Duodenal mucosa (tissue), 2 donors: ENCODE measurements around the gene PALMD.

Source experiments
- H3K27ac ChIP-seq: one replicate; pipeline ENCODE4 v1.7.0; 2013; ENCODE audit warnings: low read depth, low read length
- H3K27me3 ChIP-seq, 2 donors: one replicate each; pipeline ENCODE4 v1.7.0; 2013; ENCODE audit warnings: low read length in 2 of 2, control low read depth in 1 of 2; ENCODE audit not compliant: insufficient read depth in 2 of 2, control insufficient read depth in 1 of 2
- H3K36me3 ChIP-seq, 2 donors: one replicate each; pipeline ENCODE4 v1.7.0; 2013; ENCODE audit warnings: low read length in 2 of 2, control low read depth in 1 of 2; ENCODE audit not compliant: insufficient read depth in 2 of 2, control insufficient read depth in 1 of 2
- H3K4me1 ChIP-seq, 2 donors: one replicate each; pipeline ENCODE4 v1.7.0; 2013; ENCODE audit warnings: low read length in 2 of 2, control low read depth in 1 of 2; ENCODE audit not compliant: insufficient read depth in 2 of 2, control insufficient read depth in 1 of 2
- H3K4me3 ChIP-seq, 2 donors: one replicate each; pipeline ENCODE4 v1.7.0; 2013; ENCODE audit warnings: low read length in 2 of 2, low read depth in 1 of 2
- H3K9ac ChIP-seq, 2 donors: one replicate each; pipeline ENCODE4 v1.7.0; 2013; ENCODE audit warnings: low read length in 2 of 2, low read depth in 1 of 2
- H3K9me3 ChIP-seq, 2 donors: one replicate each; pipeline ENCODE4 v1.7.0; 2013; ENCODE audit warnings: low read length in 2 of 2, control low read depth in 1 of 2; ENCODE audit not compliant: control insufficient read depth in 1 of 2

Gene PALMD

DNA sequence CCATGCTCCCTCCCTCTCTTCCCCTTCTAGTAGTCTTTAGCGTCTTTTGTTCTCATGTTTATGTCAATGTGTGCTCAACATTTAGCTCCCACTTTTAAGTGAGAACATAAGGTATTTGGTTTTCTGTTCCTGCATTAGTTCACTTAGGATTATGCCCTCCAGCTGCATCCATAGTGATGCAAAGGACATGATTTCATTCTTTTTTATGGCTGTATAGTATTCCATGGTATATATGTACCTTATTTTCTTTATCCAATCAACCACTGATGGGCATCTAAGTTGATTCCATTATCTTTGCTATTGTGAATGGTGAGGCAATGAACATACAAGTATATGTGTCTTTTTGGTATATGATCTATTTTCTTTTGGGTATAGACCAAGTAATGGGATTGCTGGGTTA, 38.3 kb upstream of the PALMD start:
- Histone ChIP-seq H3K4me3 (no peak overlapping the region), H3K9me3 (peaks cover 0 to 6% of the 10 kb centered on the region in 2 donors)

DNA sequence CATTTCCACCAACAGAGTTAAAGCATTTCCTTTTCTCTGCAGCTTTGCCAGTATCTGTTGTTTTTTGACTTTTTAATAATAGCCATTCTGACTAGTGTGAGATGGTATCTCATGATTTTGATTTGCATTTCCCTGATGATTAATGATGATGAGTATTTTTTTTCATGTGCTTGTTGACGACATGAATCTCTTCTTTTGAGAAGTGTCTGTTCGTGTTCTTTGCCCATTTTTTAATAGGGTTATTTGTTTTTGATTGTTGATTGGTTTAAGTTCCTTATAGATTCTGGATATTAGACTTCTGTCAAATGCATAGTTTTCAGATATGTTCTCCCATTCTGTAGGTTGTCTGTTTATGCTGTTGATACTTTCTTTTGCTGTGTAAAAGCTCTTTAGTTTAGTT, 37.9 kb upstream of the PALMD start:
- no peaks in the 10 kb centered on the region for H3K36me3 ChIP-seq
- peaks cover 0 to 6% of the 10 kb centered on the region in 2 donors for H3K9me3 ChIP-seq
- no peak overlapping the region for H3K4me3 ChIP-seq
- H3K27me3 ChIP-seq: no peaks in the 10 kb centered on the region
- no peaks in the 10 kb centered on the region for H3K4me1 ChIP-seq
- H3K9ac ChIP-seq: no peak overlapping the region
- no peak overlapping the region for H3K27ac ChIP-seq

More for the DNA sequence above, 38.3 kb upstream of the PALMD start:
- Histone ChIP-seq H3K27ac (no peak overlapping the region), H3K4me1 (no peaks in the 10 kb centered on the region), H3K27me3 (no peaks in the 10 kb centered on the region), H3K9ac (no peak overlapping the region), H3K36me3 (no peaks in the 10 kb centered on the region)

GRCh38 chr1:99613716-99614115, 32.2 kb upstream of the PALMD start:
- no peak overlapping the region for H3K27ac ChIP-seq
- peaks cover 4 to 7% of the 10 kb centered on the region in 2 donors for H3K4me1 ChIP-seq
- no peaks in the 10 kb centered on the region for H3K36me3 ChIP-seq
- no peak overlapping the region for H3K9ac ChIP-seq
- H3K27me3 ChIP-seq: no peaks in the 10 kb centered on the region
- no peak overlapping the region for H3K4me3 ChIP-seq
- no peaks in the 10 kb centered on the region for H3K9me3 ChIP-seq

DNA sequence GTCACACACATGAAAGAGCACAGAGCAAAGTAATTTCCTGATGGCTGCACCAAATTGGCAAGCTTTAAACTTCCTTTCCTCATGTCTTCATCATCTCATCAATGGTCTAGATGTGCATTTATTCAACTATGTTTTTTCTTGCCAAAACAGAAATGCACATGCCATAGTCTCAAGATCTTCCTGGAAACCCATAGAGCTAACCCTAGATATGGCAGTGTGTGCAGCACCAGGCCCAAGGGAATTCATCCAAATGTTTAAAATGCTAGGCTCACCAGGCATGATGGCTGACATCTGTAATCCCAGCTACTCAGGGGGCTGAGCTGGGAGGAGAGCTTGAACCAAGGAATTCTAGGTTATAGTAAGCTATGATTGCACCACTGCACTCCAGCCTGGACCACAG, 31.2 kb upstream of the PALMD start:
- Histone ChIP-seq H3K4me1 (peaks cover 4 to 7% of the 10 kb centered on the region in 2 donors), H3K4me3 (no peak overlapping the region), H3K27me3 (no peaks in the 10 kb centered on the region), H3K9ac (no peak overlapping the region), H3K36me3 (no peaks in the 10 kb centered on the region), H3K9me3 (no peaks in the 10 kb centered on the region), H3K27ac (no peak overlapping the region)

DNA sequence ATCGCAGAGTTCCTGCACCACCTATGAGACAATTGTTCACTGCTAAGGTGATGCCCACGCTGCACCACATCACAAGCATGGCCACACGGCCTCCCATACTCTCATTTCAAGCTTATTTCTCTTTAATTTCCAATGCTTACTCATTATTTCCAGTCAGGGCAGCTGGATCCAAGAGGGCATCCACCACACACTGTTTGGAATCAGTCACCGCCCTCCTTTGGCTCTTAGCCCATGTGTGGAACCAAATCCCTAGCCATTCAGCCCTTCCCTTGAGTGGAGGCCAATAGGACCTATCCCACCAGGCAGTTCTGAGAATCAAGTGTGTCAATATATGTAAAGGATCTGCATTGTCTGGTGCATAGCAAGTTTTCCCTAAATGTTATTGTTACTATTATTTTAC, 26.3 kb upstream of the PALMD start:
- Histone ChIP-seq H3K9ac (no peak overlapping the region), H3K4me1 (peaks cover 4 to 6% of the 10 kb centered on the region in 2 donors), H3K4me3 (no peak overlapping the region), H3K27me3 (no peaks in the 10 kb centered on the region), H3K36me3 (no peaks in the 10 kb centered on the region), H3K9me3 (no peaks in the 10 kb centered on the region), H3K27ac (no peak overlapping the region)

- no peaks in the 10 kb centered on the region for H3K9me3 ChIP-seq
- H3K27ac ChIP-seq: no peak overlapping the region
- no peak overlapping the region for H3K4me3 ChIP-seq
- no peaks in the 10 kb centered on the region for H3K27me3 ChIP-seq
- H3K4me1 ChIP-seq: no peaks in the 10 kb centered on the region
- no peak overlapping the region for H3K9ac ChIP-seq
- H3K36me3 ChIP-seq: no peaks in the 10 kb centered on the region
Measured at GRCh38 chr1:99621340-99621901, 24.5 kb upstream of the PALMD start.

GRCh38 chr1:99622702-99623347, 23.1 kb upstream of the PALMD start:
- Histone ChIP-seq H3K27ac (no peak overlapping the region), H3K4me1 (no peaks in the 10 kb centered on the region), H3K9me3 (no peaks in the 10 kb centered on the region), H3K4me3 (no peak overlapping the region), H3K27me3 (no peaks in the 10 kb centered on the region), H3K9ac (no peak overlapping the region), H3K36me3 (no peaks in the 10 kb centered on the region)

- Histone ChIP-seq H3K27me3 (no peaks in the 10 kb centered on the region), H3K4me1 (no peaks in the 10 kb centered on the region), H3K27ac (no peak overlapping the region), H3K9ac (no peak overlapping the region), H3K9me3 (no peaks in the 10 kb centered on the region), H3K4me3 (no peak overlapping the region), H3K36me3 (no peaks in the 10 kb centered on the region)
Measured at GRCh38 chr1:99623554-99623953, 22.4 kb upstream of the PALMD start.

- Histone ChIP-seq H3K4me3 (no peak overlapping the region), H3K9me3 (no peaks in the 10 kb centered on the region), H3K9ac (no peak overlapping the region), H3K27me3 (no peaks in the 10 kb centered on the region), H3K36me3 (no peaks in the 10 kb centered on the region), H3K27ac (no peak overlapping the region), H3K4me1 (no peaks in the 10 kb centered on the region)
Measured at GRCh38 chr1:99627615-99628014, 18.3 kb upstream of the PALMD start.

DNA sequence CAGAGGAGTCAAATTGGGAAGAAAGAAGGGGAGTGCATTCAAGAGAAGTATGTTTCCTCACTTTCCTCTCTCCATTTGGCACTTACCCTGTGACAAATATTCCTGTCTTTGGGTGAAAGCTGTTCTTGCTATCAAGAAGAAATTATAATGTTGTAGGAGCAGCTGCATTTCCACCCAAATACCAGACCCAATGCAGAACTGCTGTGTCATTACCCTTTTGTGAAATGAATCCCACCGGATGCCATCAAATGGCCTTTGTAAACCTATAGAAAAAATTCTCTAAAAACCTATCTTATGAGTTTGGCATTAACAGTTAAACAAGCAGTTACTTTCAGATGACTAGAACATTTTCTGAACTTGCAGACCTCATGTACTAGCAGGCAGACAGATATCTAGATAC, 16.7 kb upstream of the PALMD start:
- H3K4me3 ChIP-seq: no peak overlapping the region
- no peaks in the 10 kb centered on the region for H3K27me3 ChIP-seq
- H3K9me3 ChIP-seq: no peaks in the 10 kb centered on the region
- no peak overlapping the region for H3K27ac ChIP-seq
- H3K9ac ChIP-seq: no peak overlapping the region
- H3K36me3 ChIP-seq: no peaks in the 10 kb centered on the region
- H3K4me1 ChIP-seq: no peaks in the 10 kb centered on the region
